Stimulated activated CD4-positive, alpha-beta T cell treated with anti-CD3 and anti-CD28 coated beads, Interleukin-4, amount 100 ng/mL, for 4 hours (primary cell): ENCODE measurements around the gene OLFM2.
"Not testable (repeated sequence)": the region's sequence is repeated elsewhere in the genome, so short reads cannot be mapped to it uniquely, and the experiment has no call there.

ENCODE experiments used
- DNase-seq, 2 experiments: peaks; one replicate each; pipeline ENCODE4 v3.0.0-alpha.2; 2020

The OLFM2 gene

DNA sequence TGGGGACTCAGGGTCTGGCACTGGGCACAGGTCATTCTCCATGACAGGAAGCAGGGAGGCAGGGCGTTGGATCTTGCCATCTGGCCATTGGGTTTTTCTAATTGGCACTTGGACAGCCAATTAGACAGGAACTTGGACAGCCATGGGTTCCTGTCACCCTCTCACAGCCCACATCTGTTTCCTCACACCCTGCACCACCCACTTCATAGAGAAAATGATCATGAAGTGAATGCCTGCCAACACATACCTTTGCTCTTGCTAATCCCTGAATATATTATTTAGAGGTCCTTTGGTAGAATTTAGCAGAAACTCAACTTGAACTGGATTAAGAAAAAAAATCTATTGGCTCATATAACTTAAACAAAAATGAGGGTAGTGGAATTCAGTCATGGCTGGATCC, 4.9 kb upstream of the OLFM2 start:
- DNase-seq, result no peak

DNA sequence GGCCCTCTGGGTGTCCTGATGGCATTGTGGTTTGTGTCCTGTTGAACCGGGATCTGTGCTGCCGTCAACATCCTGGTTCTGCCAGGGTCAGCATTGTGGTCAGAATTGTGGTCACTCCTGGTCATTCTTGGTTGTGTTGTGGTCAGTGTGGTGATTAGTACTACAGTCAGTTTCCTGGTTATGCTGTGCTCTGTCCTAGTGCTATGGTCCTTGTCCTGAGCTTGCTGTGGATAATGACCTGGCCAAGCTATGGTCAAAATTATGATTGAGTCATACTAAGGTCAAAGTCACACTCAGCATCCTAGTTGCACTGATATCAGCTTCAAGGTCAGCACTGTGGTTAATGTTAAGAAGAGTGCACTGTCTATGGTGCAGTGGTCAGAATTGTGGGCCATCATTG, 4.5 kb upstream of the OLFM2 start:
- no peak for DNase-seq

- no peak for DNase-seq
Measured at GRCh38 chr19:9939301-9939913, 3.1 kb upstream of the OLFM2 start.

DNA sequence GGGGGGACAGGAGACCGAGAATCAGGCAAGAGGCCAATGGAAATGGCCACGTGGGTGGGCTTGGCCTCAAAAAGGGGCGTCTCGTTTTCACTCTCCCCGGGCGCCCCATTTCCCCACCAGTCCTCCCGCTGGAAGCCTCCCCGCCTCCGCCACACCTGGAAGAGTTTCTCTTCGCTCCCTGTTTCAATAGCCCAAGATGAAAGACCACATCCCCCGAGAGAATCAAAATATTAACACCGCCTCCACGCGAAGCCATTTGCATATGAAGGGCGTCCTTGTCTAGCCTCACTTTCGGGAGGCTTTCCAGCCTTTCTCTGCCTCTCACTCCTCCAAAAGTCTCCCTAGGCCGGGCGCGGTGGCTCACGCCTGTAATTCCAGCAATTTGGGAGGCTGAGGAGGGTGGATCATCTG, 691 bp upstream of the OLFM2 start:
- no peak for DNase-seq

GRCh38 chr19:9935506-9936325, 599 bp downstream of the OLFM2 start:
- DNase-seq, result no peak

- DNase-seq, result peak; percentile 67 to 83
Measured at GRCh38 chr19:9934132-9934950, 2.0 kb downstream of the OLFM2 start.

DNA sequence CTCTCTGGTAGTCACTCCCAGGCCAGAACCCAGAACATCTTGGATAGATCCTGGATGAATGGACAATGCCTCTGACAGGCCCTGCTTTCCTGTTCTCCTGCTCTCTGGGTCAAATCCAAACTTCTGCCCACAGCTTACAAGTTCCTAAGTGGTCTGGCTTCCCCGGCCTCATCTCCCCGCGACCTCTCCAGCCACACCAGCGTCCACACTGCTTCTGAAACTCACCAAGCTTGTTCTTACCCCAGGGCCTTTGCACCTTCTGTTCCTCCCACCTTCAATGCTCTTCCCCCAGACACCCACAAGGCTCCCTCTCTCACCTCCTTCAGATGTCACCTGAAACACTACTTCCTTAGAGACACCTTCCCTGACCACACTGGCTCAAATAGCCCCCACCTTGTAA, 3.5 kb downstream of the OLFM2 start:
- no peak for DNase-seq

- DNase-seq, result no peak
Measured at GRCh38 chr19:9931629-9932028, 4.7 kb downstream of the OLFM2 start.

DNA sequence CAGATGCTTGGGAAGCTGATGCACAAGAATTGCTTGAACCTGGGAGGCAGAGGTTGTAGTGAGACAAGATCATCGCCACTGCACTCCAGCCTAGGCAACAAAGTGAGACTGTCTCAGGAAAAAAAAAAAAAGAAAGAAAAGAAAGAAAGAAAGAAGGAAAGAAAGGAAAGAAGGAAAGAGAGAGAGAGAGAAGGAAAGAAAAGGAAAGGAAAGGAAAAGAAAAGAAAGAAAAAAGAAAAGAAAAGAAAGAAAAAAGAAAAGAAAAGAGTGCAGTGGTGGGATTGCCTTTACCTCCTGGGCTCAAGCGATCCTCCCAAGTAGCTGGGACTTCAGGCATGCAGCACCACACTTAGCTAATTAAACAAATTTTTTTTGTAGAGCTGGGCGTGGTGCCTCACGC, 12.9 kb downstream of the OLFM2 start:
- no peak for DNase-seq

DNA sequence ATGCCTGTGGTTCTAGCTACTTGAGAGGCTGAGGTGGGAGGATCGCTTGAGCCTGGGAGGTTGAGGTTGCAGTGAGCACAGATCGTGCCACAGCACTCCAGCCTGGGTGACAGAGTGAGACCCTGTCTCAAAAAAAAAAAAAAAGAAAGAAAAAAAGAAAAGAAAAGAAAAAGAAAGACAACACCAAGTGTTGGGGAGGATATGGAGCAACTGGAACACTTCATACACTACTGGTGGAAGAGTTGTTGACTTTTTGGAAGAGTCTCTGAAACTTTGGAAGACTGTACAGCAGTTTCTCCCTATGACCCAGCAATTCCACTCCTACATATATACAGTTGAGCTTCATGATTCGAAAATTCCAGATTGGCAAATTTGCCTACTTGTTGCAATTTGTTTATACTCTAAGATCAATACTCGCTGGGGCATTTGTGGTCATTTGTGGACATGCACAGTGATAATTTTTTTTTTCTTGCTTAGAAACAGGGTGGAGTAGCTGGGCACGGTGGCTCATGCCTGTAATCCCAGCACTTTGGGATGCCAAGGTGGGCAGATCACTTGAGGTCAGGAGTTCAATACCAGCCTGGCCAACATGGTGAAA, 13.4 kb downstream of the OLFM2 start:
- DNase-seq, result not testable (repeated sequence)

- DNase-seq, result no peak
Measured at GRCh38 chr19:9917321-9917720, 19.0 kb downstream of the OLFM2 start.

DNA sequence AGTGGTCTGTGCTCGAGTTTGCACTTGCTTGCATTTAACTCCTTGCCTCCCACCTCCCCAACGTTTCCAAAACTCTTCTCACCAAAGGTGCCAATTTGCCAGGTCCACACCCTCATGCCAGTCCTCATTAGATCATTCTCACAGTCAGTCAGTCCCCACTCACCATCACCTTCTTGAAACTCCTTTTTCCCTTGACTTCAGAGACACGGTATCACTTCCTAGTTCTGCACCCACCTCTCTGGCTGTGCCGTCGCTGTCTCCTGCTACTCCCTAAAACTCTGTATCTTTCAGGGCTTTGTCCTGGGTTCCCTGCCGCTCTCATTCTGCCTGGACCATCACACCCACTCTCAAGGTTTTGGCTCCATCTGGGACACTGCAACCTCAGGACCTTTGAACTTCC, 19.6 kb downstream of the OLFM2 start:
- no peak for DNase-seq

DNA sequence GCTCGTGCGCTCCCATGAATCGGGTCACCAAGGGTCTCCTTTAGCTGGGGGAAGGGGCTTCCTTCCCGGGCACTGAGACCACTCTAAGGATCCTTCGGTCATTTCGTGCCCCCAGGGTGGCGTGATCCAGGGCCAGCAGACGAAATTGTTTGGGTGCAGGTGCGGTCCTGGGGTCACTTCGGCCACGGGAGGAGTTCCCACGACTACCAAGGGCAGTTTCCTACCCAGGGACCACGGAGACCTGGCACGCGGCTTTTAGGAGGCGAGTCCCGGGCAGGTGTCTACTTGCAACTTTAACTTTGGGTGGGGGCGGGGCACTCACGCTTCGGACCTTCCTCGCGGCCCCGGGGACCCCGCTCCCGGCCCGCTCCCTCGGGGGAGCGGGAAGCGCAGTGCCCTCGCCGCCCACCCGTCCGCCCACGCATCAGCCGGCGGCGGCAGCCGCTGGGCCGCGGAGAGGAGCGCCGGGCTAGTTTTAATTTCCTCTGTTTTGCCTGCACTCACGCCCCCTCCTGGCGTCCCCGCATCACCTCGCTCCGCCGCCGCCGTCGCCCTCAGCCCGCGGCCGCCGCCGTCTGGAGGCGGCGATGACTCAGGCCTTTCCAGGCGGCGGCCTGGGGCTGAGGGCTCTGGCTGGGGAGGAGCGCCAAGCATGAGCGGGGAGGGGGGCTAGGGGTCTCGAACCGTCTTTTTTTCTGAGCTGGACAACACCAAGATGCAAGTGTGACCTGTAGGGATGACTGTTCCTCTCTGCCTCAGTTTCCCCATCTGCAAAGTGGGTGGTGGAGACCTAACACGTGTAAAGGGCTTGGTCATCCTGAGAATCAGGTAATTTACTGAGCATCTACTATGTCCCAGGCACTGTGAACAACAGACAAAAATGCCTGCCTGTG, 21.8 kb downstream of the OLFM2 start:
- peak; percentile 81 to 85 for DNase-seq

- no peak for DNase-seq
Measured at GRCh38 chr19:9914001-9914314, 22.4 kb downstream of the OLFM2 start.

- DNase-seq, result no peak
Measured at GRCh38 chr19:9913237-9914000, 22.9 kb downstream of the OLFM2 start.

GRCh38 chr19:9912551-9913236, 23.6 kb downstream of the OLFM2 start:
- no peak for DNase-seq

DNA sequence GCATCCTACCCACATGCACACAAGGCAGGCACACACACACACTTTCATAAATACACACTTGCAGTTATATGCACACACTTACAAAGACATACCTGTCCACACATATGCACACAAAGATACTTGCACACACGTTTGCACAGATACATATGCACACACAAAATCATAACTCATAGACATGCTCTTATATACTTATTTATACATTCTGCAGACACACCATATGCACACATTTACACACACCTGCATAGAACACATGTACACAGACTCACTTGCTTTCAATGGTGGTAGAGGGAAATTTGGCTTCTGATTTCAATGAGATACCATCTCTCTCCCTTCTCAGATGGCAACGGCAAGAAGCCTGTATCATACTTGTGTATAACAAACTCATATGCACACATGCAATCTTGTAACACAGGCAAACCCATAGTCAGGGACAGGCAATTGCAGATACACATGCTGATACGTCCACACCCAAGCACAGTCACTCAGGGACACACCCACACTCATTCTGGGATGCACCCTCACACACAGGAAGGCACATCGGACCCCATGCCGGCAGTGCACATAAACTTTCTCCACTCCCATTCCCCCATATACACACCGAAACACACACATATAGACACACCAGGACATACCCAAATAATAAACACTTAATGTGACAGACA, 24.7 kb downstream of the OLFM2 start:
- no peak for DNase-seq

DNA sequence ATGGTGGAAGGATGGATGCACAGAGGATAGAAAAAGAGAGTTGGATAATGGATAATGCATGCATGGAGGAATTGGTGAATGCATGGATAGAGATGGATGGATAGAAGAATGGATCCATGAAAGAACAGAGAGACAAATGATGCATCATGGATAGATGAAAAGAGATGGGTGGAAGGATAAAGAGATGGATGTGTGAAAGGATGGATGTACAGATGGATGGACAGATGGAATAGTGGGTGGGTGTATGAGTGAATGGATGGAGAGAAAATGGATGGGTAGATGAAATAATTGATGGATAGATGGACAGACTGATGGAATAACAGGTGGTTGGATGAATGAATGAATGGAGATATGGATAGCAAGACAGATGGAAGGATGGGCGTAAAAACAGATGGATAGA, 25.7 kb downstream of the OLFM2 start:
- no peak for DNase-seq

DNA sequence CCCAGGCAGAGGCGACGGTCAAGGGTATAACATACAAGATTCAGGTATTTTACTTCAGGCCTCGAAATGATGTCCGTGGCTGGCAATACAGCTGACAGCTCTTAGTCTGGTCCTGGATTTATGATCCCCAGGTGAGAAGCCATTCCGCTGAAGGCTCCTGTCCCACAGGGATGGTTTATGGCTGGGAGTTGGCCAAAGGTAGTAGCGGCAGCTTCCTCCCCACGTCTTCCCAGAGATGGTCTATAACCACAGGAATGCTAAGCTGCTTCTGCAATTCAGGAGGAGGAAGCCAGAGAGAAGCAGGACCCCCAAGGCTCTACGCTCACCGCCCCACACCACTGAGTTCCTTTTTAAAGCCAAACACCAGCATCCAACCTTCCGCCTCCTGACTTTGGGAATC, 27.1 kb downstream of the OLFM2 start:
- no peak for DNase-seq

DNA sequence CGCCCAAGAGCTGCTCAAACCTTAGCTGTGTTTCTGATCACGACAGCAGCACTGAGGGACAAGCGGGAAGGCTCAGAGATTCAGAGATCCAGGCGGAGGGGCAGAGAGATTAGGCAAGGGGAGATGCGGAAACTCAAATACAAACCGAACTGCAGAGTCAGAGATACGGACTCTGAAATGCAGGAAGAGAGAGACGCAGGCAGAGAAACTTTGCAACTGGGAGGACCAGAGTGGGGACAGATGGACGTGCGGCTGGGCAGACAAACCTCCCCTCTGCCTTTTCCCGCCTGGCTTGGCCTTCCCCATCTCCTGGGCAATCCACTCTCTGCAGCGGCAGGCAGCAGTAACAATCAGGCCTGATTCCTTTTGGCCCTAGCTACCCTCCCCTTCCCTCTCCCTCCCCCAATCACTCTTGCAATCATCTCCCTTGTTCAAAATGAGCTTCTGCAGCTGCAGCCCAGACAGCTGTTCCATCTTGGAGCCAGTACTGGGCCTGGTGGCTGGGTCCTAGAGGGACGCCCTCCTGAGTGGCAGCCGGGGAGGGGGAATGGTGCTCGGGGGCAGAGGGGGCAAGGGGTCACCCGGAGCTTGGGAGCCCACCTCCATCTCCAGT, 29.7 kb downstream of the OLFM2 start:
- no peak for DNase-seq
